Activated gamma-delta T cell treated with Interleukin-2 at 50 U/mL for 16 hours (primary cell): ENCODE results near the gene FGF19.

Experiments
- DNase-seq: peaks from one replicate; pipeline ENCODE4 v3.0.0-alpha.2; 2020

Gene FGF19

DNA sequence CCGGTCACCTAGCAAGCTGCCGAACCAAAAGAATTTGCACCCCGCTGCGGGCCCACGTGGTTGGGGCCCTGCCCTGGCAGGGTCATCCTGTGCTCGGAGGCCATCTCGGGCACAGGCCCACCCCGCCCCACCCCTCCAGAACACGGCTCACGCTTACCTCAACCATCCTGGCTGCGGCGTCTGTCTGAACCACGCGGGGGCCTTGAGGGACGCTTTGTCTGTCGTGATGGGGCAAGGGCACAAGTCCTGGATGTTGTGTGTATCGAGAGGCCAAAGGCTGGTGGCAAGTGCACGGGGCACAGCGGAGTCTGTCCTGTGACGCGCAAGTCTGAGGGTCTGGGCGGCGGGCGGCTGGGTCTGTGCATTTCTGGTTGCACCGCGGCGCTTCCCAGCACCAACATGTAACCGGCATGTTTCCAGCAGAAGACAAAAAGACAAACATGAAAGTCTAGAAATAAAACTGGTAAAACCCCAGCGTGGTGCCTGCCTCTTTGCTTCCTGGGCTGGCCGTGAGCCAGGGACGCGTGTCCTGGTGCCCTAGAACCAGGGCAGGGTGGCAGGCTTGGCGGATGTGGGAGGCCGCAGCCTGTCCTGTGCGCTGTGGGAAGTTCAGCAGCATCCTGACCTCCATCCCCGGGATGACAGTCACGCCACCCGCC, 49.7 kb downstream of the FGF19 start:
- no peak for DNase-seq

DNA sequence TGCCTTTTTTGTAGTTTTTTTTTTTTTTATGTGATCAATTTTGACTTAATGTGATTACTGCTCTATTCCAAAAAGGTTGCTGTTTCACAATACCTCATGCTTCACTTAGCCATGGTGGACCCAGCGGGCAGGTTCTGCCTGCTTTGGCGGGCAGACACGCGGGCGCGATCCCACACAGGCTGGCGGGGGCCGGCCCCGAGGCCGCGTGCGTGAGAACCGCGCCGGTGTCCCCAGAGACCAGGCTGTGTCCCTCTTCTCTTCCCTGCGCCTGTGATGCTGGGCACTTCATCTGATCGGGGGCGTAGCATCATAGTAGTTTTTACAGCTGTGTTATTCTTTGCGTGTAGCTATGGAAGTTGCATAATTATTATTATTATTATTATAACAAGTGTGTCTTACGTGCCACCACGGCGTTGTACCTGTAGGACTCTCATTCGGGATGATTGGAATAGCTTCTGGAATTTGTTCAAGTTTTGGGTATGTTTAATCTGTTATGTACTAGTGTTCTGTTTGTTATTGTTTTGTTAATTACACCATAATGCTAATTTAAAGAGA, 50.3 kb downstream of the FGF19 start:
- no peak for DNase-seq

DNA sequence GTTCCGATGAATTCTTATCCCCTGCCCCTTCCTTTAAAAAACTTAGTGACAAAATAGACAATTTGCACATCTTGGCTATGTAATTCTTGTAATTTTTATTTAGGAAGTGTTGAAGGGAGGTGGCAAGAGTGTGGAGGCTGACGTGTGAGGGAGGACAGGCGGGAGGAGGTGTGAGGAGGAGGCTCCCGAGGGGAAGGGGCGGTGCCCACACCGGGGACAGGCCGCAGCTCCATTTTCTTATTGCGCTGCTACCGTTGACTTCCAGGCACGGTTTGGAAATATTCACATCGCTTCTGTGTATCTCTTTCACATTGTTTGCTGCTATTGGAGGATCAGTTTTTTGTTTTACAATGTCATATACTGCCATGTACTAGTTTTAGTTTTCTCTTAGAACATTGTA, 50.8 kb downstream of the FGF19 start:
- no peak for DNase-seq

DNA sequence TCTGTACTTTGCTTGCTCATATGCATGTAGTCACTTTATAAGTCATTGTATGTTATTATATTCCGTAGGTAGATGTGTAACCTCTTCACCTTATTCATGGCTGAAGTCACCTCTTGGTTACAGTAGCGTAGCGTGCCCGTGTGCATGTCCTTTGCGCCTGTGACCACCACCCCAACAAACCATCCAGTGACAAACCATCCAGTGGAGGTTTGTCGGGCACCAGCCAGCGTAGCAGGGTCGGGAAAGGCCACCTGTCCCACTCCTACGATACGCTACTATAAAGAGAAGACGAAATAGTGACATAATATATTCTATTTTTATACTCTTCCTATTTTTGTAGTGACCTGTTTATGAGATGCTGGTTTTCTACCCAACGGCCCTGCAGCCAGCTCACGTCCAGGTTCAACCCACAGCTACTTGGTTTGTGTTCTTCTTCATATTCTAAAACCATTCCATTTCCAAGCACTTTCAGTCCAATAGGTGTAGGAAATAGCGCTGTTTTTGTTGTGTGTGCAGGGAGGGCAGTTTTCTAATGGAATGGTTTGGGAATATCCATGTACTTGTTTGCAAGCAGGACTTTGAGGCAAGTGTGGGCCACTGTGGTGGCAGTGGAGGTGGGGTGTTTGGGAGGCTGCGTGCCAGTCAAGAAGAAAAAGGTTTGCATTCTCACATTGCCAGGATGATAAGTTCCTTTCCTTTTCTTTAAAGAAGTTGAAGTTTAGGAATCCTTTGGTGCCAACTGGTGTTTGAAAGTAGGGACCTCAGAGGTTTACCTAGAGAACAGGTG, 51.8 kb downstream of the FGF19 start:
- DNase-seq, result no peak

DNA sequence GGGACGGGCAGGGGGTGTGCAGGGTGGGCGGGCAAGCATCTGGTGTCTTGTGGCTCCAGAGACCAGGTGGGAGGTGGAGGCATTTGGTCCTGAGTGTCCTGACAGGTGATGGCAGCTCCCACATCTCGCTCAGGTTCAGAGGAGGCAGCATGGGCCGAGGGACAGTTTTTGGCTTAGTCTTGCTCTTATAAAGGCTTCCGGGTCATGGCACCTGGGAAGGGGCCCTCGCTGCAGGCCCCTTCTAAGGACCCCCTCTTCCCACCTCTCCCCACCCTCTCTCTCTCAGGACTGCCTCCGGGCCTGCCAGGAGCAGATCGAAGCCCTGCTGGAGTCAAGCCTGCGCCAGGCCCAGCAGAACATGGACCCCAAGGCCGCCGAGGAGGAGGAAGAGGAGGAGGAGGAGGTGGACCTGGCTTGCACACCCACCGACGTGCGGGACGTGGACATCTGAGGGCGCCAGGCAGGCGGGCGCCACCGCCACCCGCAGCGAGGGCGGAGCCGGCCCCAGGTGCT, 52.9 kb downstream of the FGF19 start:
- DNase-seq, result no peak

DNA sequence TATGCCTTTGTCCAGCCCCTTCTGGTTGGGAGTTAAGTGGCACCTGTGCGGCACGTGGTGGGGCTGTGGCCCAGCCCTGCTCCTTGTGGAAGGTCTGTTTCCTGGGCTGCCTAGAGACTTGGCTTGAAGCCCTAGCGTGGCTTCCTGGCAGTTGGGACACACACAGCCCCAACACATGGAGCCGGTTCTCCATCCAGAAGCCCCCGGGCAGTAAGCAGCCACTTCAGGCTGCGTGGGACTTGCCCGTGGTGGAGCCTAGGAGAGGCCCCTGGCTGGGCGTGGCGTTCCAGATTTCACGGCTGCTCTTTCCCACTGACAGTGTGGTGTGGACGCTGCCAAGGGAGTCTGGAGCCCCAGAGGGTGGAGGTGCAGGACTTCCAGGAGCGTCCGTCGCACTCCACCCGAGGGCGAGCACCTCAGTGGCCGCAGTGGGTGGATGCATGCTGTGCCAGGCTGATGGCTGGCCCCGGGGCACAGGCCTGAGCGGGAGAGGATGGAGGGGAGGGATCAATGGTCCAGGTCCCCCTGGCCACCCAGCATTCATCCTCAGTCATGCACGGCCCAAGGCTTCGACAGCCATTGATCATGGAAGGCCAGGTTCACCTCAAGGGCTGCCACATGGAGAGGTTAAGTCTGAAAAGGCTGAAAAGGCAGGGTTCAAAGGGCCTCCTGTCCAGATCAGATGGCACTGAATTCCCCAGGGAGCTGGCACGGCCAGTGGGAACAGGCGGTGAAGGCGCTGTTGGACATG, 53.6 kb downstream of the FGF19 start:
- no peak for DNase-seq

DNA sequence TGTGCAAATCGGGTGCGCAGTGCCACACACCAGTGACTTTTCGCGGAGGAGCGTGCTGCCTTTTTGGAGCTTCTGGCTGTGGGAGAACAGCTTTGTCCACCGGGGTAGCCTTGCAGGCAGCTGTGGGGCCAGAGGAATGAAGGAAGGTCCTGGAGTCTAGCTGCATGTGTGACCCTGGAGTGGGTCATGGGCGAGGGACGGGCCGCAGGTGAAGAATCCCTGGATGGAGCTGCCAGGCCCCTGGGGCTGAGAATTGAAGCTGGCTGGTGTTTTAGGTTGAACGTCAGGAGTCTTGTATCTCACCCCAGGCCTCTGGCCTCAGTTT, 54.3 kb downstream of the FGF19 start:
- no peak for DNase-seq

DNA sequence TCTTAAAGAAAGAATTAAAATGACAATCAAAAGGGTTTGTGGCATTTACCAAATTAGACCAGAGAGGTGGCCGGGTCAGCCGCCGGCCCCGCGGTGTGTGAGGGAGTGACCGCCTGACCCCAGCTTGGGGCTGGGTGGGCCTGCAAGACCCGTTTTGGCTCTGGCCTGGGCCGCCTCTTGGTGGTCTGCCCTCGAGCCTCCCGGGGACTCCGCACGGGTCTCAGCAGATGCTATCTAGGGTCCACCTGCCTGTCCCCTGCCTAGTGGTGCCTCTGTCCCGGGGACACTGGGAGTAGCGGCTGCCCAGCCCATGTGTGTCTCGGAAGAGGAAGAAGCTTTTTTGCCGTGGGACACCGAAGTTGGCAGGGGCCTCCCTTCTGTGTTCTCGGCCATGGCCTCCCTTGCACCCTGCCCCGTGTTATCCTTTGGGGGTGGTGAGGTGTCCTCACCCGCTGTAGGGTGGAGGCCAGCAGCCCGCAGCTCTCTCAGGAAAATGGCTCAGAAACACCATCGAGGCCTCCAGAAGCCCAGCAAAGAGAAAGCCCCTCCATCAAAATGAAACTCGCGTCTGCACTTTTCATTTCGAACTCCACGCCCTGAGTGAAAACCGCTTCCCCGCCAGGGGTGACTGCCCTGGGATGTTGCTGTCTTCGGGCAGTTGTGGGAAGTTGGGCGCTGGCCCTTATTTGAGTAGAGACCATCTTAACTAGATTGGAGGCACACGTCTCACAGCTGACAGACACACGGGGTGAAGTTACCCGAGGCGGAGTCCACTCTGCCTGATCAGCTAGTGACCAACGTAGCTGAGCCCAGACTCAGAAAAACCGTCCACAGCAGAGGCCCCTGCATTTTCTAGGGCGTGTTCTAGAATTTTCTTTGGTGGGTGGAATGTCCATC, 54.9 kb downstream of the FGF19 start:
- no peak for DNase-seq
